ENCODE results near the gene NPC2.

DNA sequence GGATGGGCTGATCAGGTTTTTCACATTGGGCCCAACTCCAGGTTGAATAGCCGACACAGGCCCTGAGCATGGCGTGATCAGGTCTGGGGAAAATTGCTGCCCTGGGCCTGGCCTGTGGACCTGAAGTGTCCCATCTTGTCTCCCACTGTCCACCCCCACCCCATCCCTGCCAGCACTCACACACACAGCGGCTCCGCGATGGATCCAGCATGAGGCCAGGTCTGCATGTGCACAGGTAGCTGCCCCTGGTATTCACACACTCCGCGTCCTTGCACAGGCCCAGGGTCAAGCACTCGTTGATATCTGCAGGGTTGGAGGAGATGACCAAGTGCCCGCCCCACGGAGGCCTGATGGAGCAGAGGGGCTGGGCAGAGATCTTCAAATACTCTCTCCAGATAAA is 39.1 kb upstream of the NPC2 start:
- no peak for TF ChIP-seq POLR2A (IDR thresholded peaks at IDR 0.05; ENCODE audit: low read length)
- no peak for TF ChIP-seq GATA1 (IDR thresholded peaks at IDR 0.05; ENCODE audit: low read depth, low read length)

Data from erythroblast (primary cell).